HL-60/S4 treated with retinoic acid at 250 ng/mL for 4 days and 3 days (cell line): ENCODE data around the gene KIR2DL3.
"Not testable (repeated sequence)": the region's sequence is repeated elsewhere in the genome, so short reads cannot be mapped to it uniquely, and the experiment has no call there.

ENCODE experiments used
- in situ Hi-C: fragments of 300-500 bp; cut with MboI; formaldehyde crosslinking; loops from 2 replicates; pipeline ENCODE4 v1.7.0; 2022; ENCODE audit warnings: low sequenced_read_pairs

KIR2DL3 gene

DNA sequence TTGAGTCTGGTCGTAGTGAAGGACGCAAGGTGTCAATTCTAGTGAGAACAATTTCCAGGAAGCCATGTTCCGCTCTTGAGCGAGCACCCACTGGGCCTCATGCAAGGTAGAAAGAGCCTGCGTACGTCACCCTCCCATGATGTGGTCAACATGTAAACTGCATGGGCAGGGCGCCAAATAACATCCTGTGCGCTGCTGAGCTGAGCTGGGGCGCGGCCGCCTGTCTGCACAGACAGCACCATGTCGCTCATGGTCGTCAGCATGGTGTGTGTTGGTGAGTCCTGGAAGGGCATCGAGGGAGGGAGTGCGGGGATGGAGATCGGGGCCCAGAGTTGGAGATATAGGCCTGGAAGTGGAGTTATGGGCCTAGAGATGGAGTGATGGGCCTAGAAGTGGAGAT lies at the start of gene KIR2DL3:
TSS of gene KIR2DL3 (plus strand) at position 208 of the 400 bp plus-strand sequence. CDS start at position 241, 33 bp downstream.
- in situ Hi-C loops = not testable (repeated sequence)

DNA sequence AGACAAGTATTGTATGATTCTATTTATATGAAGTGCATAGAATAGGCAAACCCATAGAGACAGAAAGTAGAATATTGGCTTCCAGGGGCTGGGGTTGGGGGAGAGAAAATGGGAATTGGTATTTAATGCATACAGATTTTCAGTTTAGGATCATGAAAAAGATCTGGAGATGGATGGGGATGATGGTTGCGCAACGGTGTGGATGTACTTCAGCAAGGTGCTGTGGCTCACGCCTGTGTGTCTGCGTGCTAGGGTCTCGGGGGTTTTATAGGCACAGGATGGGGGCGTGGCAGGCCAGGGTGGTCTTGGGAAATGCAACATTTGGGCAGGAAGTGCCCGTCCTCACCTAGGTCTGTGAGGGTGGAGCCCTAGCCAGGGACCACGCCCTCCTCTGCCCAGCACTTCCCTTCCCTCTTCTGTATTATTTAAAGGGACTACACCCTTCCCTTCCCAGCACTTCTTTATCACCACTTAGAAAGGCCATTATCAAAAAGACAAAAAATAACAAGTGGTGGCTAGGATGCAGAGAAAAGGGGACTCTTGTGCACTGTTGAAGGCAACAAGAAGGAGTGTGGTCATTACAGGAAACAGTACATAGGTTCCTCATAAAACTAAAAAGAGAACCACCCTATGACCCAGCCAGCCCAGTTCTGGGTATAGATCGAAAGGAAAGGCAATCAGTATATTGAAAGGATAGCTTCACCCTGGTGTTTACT lies 46.6 kb upstream of the KIR2DL3 start:
- in situ Hi-C loops = no loop called here

DNA sequence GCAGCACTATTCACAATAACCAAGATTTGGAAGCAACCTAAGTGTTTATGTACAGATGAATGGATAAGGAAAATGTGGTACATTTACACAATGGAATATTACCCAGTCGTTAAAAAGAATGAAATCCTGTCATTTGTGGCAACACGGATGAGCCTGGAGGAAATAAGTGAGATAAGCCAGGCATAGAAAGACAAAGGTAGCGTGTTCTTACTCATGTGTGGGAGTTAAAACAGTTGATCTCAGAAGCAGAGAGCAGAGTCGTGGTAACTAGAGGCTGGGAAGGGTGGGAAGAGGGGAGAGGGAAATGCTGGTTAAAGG lies 46.1 kb upstream of the KIR2DL3 start:
- in situ Hi-C loops = no loop called here

DNA sequence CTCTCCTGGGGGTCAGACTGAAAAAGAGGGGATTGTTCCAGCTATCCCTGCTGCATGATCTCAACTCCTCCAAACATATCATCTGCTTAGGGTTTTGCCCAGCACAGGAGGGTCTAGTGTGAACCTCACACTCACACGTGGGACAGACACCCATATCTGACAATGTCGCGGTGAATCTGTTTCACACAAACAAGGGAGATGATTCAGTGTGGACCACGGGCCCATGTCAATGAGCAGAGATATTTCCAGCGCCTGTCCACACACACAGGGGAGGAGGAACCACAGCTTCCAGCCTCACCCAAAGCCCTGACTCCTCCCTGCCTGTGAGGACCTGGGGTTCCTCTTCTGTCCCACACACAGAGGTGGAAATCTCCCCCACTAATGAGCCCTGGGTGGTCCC lies 43.7 kb upstream of the KIR2DL3 start:
- in situ Hi-C loops = no loop called here

DNA sequence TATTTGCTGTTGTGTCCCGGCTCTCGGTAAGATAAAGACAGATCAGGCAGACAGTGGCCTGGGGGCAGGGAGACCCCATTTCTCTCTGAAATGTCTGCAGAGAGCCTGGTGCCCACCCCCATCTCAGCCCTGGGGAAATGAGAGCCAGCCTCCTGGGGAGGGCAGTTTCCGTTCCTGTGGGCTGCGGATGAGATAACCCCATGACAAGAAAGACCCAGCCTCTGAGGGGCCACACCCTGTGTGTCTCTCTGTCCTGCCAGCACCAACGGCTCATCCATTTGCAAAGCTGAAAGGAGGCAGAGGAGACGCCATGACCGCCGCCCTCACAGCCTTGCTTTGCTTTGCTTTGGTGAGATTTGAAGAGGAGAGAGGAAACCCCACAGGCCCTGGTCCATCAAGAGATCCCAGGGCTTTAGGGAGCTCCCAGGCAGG lies 42.2 kb upstream of the KIR2DL3 start:
- in situ Hi-C loops = no loop called here

DNA sequence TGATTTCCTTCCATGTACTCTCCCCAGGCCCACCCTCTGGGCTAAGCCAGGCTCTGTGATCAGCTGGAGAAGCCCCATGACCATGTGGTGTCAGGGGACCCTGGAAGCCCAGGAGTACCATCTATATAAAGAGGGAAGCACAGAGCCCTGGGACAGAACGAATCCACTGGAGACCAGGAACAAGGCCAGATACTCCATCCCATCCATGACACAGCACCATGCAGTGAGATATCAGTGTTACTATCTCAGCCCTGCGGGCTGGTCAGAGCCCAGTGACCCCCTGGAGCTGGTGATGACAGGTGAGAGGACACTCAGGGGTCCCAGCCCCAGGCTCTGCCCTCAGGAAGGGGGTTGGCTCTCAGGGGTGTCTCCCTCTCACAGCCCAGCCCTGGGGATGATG lies 41.5 kb upstream of the KIR2DL3 start:
- in situ Hi-C loops = no loop called here

- in situ Hi-C loops = not testable (repeated sequence)
Measured at GRCh38 chr19:54697716-54698115, 40.6 kb upstream of the KIR2DL3 start.

DNA sequence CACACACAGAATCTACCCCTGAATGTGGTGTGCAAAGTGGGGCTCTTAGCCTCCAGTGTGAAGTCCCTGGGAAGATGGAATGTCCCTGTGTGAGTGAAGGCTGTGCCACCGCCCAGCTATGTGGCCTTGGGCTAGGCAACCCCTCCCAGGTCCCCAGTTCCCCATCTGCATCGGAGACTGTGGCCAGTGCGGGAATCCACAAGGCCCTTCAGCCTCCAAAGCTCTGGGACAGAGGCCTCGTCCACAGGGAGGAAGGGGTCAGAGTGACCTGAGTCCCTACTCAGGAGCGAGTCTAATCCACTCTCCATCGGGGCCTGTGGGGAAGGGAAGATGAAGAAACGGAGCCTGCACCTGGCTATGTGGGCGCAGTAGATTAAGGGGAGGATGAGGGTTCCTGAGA lies 33.4 kb upstream of the KIR2DL3 start:
- in situ Hi-C loops = no loop called here

GRCh38 chr19:54707962-54708361 lies 30.4 kb upstream of the KIR2DL3 start:
- in situ Hi-C loops = no loop called here

DNA sequence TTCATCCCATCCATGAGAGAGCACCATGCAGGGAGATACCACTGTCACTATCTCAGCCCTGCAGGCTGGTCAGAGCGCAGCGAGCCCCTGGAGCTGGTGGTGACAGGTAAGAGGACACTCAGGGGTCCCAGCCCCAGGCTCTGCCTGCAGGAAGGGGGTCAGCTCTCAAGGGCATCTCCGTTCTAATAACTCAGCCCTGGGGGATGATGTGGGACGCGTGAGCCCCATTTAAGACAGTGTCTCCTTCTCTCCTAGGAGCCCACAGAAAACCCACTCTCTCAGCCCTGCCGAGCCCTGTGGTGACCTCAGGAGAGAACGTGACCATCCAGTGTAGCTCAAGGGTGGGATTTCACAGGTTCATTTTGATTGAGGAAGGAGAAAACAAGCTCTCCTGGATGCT lies 29.5 kb upstream of the KIR2DL3 start:
- in situ Hi-C loops = no loop called here

GRCh38 chr19:54709212-54709948 lies 28.9 kb upstream of the KIR2DL3 start:
- in situ Hi-C loops = no loop called here

GRCh38 chr19:54709956-54710355 lies 28.4 kb upstream of the KIR2DL3 start:
- in situ Hi-C loops = not testable (repeated sequence)

- in situ Hi-C loops = no loop called here
Measured at GRCh38 chr19:54724142-54724541, 14.2 kb upstream of the KIR2DL3 start, which contains the start of gene KIR3DL3. KIR3DL3 (plus strand) TSS chr19:54724442; CDS start chr19:54724497, 55 bp downstream.

DNA sequence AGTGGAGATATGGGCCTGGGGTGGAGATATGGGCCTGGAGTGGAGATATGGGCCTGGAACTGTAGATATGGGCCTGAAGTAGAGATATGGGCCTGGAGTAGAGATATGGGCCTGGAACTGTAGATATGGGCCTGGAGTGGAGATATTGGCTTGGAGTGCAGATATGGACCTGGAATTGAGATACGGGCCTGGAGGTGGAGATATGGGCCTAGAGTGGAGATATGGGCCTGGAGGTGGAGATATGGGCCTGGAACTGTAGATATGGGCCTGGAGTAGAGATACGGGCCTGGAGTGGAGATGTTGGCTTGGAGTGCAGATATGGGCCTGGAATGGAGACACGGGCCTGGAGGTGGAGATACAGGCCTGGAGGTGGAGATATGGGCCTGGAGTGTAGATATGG lies 13.7 kb upstream of the KIR2DL3 start:
- in situ Hi-C loops = no loop called here

- in situ Hi-C loops = no loop called here
Measured at GRCh38 chr19:54725321-54725720, 13.0 kb upstream of the KIR2DL3 start.

DNA sequence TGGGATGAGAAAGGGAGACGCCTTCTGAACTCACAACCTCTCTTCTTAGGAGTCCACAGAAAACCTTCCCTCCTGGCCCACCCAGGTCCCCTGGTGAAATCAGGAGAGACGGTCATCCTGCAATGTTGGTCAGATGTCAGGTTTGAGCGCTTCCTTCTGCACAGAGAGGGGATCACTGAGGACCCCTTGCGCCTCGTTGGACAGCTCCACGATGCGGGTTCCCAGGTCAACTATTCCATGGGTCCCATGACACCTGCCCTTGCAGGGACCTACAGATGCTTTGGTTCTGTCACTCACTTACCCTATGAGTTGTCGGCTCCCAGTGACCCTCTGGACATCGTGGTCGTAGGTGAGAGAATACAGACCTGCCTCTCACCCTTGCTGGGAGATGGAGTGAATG lies 10.8 kb upstream of the KIR2DL3 start:
- in situ Hi-C loops = no loop called here

- in situ Hi-C loops = no loop called here
Measured at GRCh38 chr19:54728167-54728566, 10.1 kb upstream of the KIR2DL3 start.

- in situ Hi-C loops = no loop called here
Measured at GRCh38 chr19:54729416-54730188, 8.7 kb upstream of the KIR2DL3 start.

- in situ Hi-C loops = no loop called here
Measured at GRCh38 chr19:54731191-54731590, 7.1 kb upstream of the KIR2DL3 start.

DNA sequence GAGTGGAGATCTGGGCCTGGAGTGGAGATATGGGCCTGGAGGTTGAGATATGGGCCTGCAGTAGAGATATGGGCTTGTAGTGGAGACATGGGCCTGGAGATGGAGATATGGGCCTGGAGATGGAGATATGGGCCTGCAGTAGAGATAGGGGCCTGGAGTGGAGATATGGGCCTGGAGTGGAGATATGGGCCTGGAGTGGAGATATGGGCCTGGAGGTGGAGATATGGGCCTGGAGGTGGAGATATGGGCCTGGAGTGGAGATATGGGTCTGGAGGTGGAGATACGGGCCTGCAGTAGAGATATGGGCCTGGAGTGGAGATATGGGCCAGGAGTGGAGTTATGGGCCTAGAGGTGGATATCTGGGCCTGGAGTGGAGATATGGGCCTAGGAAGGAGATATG lies 402 bp downstream of the KIR2DL3 start:
- in situ Hi-C loops = no loop called here

DNA sequence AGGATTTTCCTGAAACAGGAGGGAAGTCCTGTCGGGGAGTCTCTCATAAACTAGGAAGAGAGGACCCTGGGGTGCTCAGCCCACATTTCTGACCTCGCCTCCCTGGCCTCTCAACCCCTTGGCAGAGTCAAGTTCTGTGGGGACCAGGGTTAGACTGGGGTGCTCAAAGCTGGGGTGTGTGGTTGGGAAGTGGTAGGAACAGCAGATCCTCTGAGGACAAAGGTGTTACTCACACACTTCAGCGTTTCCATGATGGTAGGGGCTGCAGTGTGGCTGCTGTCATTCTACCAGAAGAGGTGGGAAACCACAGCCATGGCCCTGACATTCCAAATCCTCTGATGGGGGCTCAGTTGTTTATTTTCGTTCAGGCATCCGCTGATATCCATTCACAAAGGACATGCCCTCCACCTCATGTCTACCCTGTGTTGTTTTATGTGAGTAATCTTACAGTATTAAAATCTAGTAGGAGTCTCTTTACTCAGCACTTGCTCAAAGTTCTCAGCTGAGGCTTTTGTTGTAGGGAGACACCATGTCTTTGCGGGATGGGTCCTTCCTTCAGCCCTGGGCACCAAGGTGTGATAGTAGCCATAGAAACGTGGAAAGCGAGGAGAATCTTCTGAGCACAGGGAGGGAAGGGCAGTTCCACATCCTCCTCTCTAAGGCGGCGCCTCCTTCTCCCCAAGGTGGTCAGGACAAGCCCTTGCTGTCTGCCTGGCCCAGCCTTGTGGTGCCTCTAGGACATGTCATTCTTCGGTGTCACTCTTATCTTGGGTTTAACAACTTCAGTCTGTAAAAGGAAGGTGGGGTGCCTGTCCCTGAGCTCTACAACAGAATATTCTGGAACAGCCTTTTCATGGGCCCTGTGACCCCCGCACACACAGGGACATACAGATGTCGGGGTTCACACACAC lies 1.5 kb downstream of the KIR2DL3 start:
- in situ Hi-C loops = no loop called here
